CD14-positive monocyte (primary cell): ENCODE results near the gene SLIT3. TPM values are rescaled to one million over a fixed set of nuclear protein-coding genes. Genes with fewer than 3 reads are reported as not detected.

Experiments
- DNase-seq, 3 donors: peaks; one replicate each; pipeline ENCODE4 v3.0.0-alpha.2; 2011 to 2022
- H2AFZ ChIP-seq: 2 replicates; pipeline ENCODE4 v1.6.0; 2012; ENCODE audit warnings: mild to moderate bottlenecking, low read depth, low read length, inconsistent platforms; ENCODE audit not compliant: insufficient read depth, poor library complexity, severe bottlenecking
- H3K27ac ChIP-seq, 2 donors: 1 replicate in 1 of 2; 2 replicates in 1 of 2; pipeline ENCODE4 v1.5.1; 2012 to 2013; ENCODE audit warnings: low read length in 2 of 2, control low read depth in 1 of 2, inconsistent platforms in 1 of 2, low read depth in 1 of 2, mild to moderate bottlenecking in 1 of 2
- H3K27me3 ChIP-seq, 2 donors: one replicate each; pipeline versions ENCODE4 v1.6.0 to v1.6.1; 2011 to 2013; ENCODE audit warnings: low read length in 2 of 2; ENCODE audit not compliant: control insufficient read depth in 2 of 2, insufficient read depth in 2 of 2
- H3K36me3 ChIP-seq, 2 donors: replicated peaks in 1 of 2; 1 replicate in 1 of 2; 2 replicates in 1 of 2; pipeline versions ENCODE4 v1.5.1 to v1.6.1; 2012 to 2013; ENCODE audit warnings: low read length in 2 of 2, control low read depth in 1 of 2, inconsistent platforms in 1 of 2, mild to moderate bottlenecking in 1 of 2; ENCODE audit not compliant: insufficient read depth in 2 of 2, control insufficient read depth in 1 of 2
- H3K4me1 ChIP-seq, 2 donors: 1 replicate in 1 of 2; 2 replicates in 1 of 2; pipeline versions ENCODE4 v1.5.1 to v1.6.1; 2012 to 2013; ENCODE audit warnings: low read length in 2 of 2, control low read depth in 1 of 2, inconsistent platforms in 1 of 2, mild to moderate bottlenecking in 1 of 2, moderate library complexity in 1 of 2; ENCODE audit not compliant: insufficient read depth in 2 of 2, control insufficient read depth in 1 of 2
- H3K4me2 ChIP-seq: replicated peaks from 2 replicates; pipeline ENCODE3; 2012; ENCODE audit warnings: low read length, moderate library complexity, mild to moderate bottlenecking; ENCODE audit not compliant: poor library complexity, severe bottlenecking; ENCODE audit errors: extremely low read depth
- H3K4me3 ChIP-seq, 3 experiments: fragments of 200-600 bp in 1 of 3; sonication (generic) in 1 of 3; replicated peaks in 1 of 3; 1 replicate in 2 of 3; 2 replicates in 1 of 3; pipeline ENCODE4 v1.5.1; 2011 to 2013; ENCODE audit warnings: low read length in 3 of 3, mild to moderate bottlenecking in 3 of 3, control low read depth in 2 of 3, low read depth in 2 of 3, inconsistent platforms in 1 of 3, moderate library complexity in 1 of 3
- H3K79me2 ChIP-seq: 2 replicates; pipeline ENCODE4 v1.6.0; 2012; ENCODE audit warnings: mild to moderate bottlenecking, control low read depth, inconsistent platforms, low read length, moderate library complexity; ENCODE audit not compliant: insufficient read depth
- H3K9ac ChIP-seq: 2 replicates; pipeline ENCODE4 v1.6.0; 2017; ENCODE audit warnings: low read length, mild to moderate bottlenecking; ENCODE audit not compliant: insufficient read depth, poor library complexity, severe bottlenecking
- H3K9me3 ChIP-seq, 2 donors: replicated peaks in 1 of 2; 1 replicate in 1 of 2; 2 replicates in 1 of 2; pipeline versions ENCODE4 v1.5.1 to v1.6.1; 2012 to 2013; ENCODE audit warnings: low read length in 2 of 2, control low read depth in 1 of 2; ENCODE audit not compliant: control insufficient read depth in 1 of 2, insufficient read depth in 1 of 2
- H4K20me1 ChIP-seq: 2 replicates; pipeline ENCODE4 v1.6.0; 2012; ENCODE audit warnings: mild to moderate bottlenecking, low read length, control low read depth, moderate library complexity; ENCODE audit not compliant: insufficient read depth
- H3K27ac Mint-ChIP-seq, 7 donors: one replicate each; pipeline ENCODE4 v1.8.0; 2020; ENCODE audit warnings: mild to moderate bottlenecking in 7 of 7, mixed read lengths in 7 of 7, moderate library complexity in 6 of 7, inconsistent platforms in 2 of 7
- H3K27me3 Mint-ChIP-seq, 3 donors: one replicate each; pipeline ENCODE4 v1.8.0; 2021 to 2022; ENCODE audit warnings: low read depth in 3 of 3, mild to moderate bottlenecking in 3 of 3, mixed read lengths in 3 of 3, moderate library complexity in 3 of 3, inconsistent platforms in 1 of 3
- H3K36me3 Mint-ChIP-seq, 2 donors: one replicate each; pipeline ENCODE4 v1.8.0; 2020; ENCODE audit warnings: mixed read lengths in 2 of 2, inconsistent platforms in 1 of 2, mild to moderate bottlenecking in 1 of 2
- H3K4me1 Mint-ChIP-seq: one replicate; pipeline ENCODE4 v1.8.0; 2020; ENCODE audit warnings: mild to moderate bottlenecking, mixed read lengths
- H3K4me3 Mint-ChIP-seq, 2 donors: one replicate each; pipeline ENCODE4 v1.8.0; 2020; ENCODE audit warnings: mild to moderate bottlenecking in 2 of 2, mixed read lengths in 2 of 2, moderate library complexity in 1 of 2
- H3K9me3 Mint-ChIP-seq, 7 donors: one replicate each; pipeline ENCODE4 v1.8.0; 2020 to 2022; ENCODE audit warnings: mixed read lengths in 7 of 7, mild to moderate bottlenecking in 6 of 7, moderate library complexity in 6 of 7, inconsistent platforms in 2 of 7
- WGBS: methylation state at CpG from one replicate; pipeline ENCODE4 v1.1.5; 2013; ENCODE audit warnings: missing lambda C conversion rate; ENCODE audit not compliant: insufficient coverage; 5-methylcytosine and 5-hydroxymethylcytosine counted together
- intact Hi-C, 2 donors: fragments of 100-400 bp; cut with micrococcal nuclease; formaldehyde crosslinking; loops; one replicate each; pipeline versions ENCODE4 v1.15.0 to v1.15.1; 2023
- polyA plus RNA-seq, 3 donors: library from polyadenylated mRNA; depleted of rRNA in 1 of 3; unstranded in 2 of 3; stranded (reverse) in 1 of 3; fragments of 300-500 nt in 2 of 3; fragments of >200 nt in 1 of 3; fragmentation: Illumina TruSeq in 2 of 3; gene quantifications; 1 replicate in 2 of 3; 2 replicates in 1 of 3; pipeline ENCODE4 v1.2.3, GENCODE V29; 2012 to 2021
- TF ChIP-seq, protein P1 (sequence below): fragments of 200-600 bp; IDR thresholded peaks from one replicate; pipeline ENCODE4 v1.8.0; 2022; ENCODE audit warnings: antibody characterized with exemption, mild to moderate bottlenecking

SLIT3 gene
- polyA plus RNA-seq, 3 donors: not detected

DNA sequence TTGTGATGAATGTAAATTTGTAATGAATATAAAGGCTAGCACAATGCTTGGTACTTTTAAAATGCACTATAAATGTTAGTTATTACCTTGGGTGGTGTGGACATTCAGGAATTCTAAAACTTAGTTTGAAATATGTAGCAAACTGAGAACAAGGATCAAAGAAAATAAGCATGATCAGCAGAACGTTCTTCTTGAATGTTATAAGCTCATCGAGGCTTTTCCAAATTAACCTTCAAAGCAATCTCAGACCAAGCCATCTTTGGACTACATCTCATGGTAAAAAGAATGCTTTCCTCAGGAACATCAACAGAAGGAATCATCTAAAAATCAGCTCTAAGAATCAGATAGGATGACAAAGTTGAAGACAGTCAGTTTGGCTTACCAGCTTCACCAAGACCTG lies 146.3 kb downstream of the SLIT3 start:
- H3K4me2 ChIP-seq: no peak overlapping the region
- no peak for DNase-seq
- intact Hi-C loops: no loop called here
- no peak overlapping the region for H3K9ac ChIP-seq
- Mint-ChIP-seq H3K9me3 (peaks cover 7 to 25% (median 17%) of the 10 kb centered on the region in 7 donors), H3K27me3 (peaks cover 0 to 6% (median 0%) of the 10 kb centered on the region in 3 donors), H3K36me3 (no peaks in the 10 kb centered on the region), H3K4me3 (no peak overlapping the region), H3K27ac (no peak overlapping the region), H3K4me1 (no peaks in the 10 kb centered on the region)
- H3K27ac ChIP-seq: no peak overlapping the region
- no peaks in the 10 kb centered on the region for H3K4me1 ChIP-seq
- peaks cover 0 to 13% of the 10 kb centered on the region in 2 donors for H3K9me3 ChIP-seq
- WGBS: 60% methylated on average over 1 of the region's 2 CpGs
- no peak overlapping the region for H2AFZ ChIP-seq
- H3K79me2 ChIP-seq: no peaks in the 10 kb centered on the region
- no peak overlapping the region for H3K4me3 ChIP-seq
- TF ChIP-seq, protein P1, sequence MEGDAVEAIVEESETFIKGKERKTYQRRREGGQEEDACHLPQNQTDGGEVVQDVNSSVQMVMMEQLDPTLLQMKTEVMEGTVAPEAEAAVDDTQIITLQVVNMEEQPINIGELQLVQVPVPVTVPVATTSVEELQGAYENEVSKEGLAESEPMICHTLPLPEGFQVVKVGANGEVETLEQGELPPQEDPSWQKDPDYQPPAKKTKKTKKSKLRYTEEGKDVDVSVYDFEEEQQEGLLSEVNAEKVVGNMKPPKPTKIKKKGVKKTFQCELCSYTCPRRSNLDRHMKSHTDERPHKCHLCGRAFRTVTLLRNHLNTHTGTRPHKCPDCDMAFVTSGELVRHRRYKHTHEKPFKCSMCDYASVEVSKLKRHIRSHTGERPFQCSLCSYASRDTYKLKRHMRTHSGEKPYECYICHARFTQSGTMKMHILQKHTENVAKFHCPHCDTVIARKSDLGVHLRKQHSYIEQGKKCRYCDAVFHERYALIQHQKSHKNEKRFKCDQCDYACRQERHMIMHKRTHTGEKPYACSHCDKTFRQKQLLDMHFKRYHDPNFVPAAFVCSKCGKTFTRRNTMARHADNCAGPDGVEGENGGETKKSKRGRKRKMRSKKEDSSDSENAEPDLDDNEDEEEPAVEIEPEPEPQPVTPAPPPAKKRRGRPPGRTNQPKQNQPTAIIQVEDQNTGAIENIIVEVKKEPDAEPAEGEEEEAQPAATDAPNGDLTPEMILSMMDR: no peak
- H3K27me3 ChIP-seq: no peaks in the 10 kb centered on the region
- no peaks in the 10 kb centered on the region for H3K36me3 ChIP-seq
- H4K20me1 ChIP-seq: no peaks in the 10 kb centered on the region

DNA sequence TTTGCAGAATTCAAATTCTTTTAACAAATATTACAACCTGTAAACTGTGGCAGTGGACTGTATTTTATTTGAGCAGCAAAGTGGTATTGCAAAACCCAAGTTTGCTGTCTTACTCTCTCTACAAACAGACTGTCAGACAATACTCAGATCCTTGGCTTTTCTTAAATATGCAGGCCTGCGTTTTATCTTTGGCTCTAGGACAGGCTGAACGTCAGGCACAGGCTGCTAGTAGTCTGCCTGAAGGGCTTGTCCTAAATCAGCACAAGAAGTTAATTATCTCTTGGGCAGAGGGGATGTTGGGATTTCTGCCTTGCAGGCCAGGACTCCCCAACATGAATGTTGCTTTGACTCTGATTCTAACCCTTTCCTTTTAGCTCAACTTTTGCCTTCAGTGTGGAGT lies 147.5 kb downstream of the SLIT3 start:
- Mint-ChIP-seq H3K9me3 (peaks cover 3 to 14% (median 7%) of the 10 kb centered on the region in 7 donors), H3K4me1 (no peaks in the 10 kb centered on the region), H3K27me3 (peaks cover 0 to 7% (median 0%) of the 10 kb centered on the region in 3 donors), H3K4me3 (no peak overlapping the region), H3K36me3 (no peaks in the 10 kb centered on the region), H3K27ac (no peak overlapping the region)
- no peak overlapping the region for H3K4me3 ChIP-seq
- 100% methylated on average over 1 of the region's 2 CpGs for WGBS
- intact Hi-C loops: no loop called here
- no peak overlapping the region for H3K4me2 ChIP-seq
- no peak for DNase-seq
- H4K20me1 ChIP-seq: no peaks in the 10 kb centered on the region
- no peak overlapping the region for H3K9ac ChIP-seq
- H3K4me1 ChIP-seq: no peaks in the 10 kb centered on the region
- H3K9me3 ChIP-seq: peaks cover 0 to 3% of the 10 kb centered on the region in 2 donors
- TF ChIP-seq, protein P1: no peak
- H2AFZ ChIP-seq: no peak overlapping the region
- H3K27me3 ChIP-seq: no peaks in the 10 kb centered on the region
- no peaks in the 10 kb centered on the region for H3K36me3 ChIP-seq
- H3K27ac ChIP-seq: no peak overlapping the region
- no peaks in the 10 kb centered on the region for H3K79me2 ChIP-seq
